Cerebellar nuclear complex (tissue), 1 donor: Measurements from ENCODE around the gene WDR1.

Source experiments
- DNase-seq, 2 experiments: peaks; one replicate each; lab custom pipeline; 2025; lab: John Stamatoyannopoulos, UW

Gene WDR1

GRCh38 chr4:10040049-10040892, 76.3 kb downstream of the WDR1 start:
- no peak for DNase-seq

GRCh38 chr4:10036807-10037342, 79.7 kb downstream of the WDR1 start:
- no peak for DNase-seq

GRCh38 chr4:10035130-10035529, 81.5 kb downstream of the WDR1 start:
- DNase-seq = no peak

GRCh38 chr4:10034612-10035104, 81.9 kb downstream of the WDR1 start:
- DNase-seq = no peak

DNA sequence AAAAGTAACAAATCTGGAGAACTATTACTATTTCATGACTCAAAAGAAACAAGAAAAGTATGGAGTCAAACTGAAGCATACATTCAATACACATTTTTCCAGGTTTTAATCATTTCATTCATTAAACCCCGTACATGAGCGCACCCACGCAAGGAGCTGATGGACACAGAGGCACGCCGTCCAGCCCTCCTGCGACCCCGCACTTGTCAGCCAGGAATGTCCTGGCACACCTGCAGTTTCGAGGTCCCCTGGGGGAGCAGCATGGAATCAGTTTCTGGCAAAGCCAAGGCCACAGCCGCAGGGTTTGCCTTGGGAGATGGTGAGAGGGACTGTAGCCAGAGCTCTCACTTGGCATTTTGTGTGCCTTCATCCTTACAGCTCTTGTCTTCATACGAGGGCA, 82.5 kb downstream of the WDR1 start:
- DNase-seq = no peak

- DNase-seq = no peak
Measured at GRCh38 chr4:10033191-10033881, 83.3 kb downstream of the WDR1 start.

DNA sequence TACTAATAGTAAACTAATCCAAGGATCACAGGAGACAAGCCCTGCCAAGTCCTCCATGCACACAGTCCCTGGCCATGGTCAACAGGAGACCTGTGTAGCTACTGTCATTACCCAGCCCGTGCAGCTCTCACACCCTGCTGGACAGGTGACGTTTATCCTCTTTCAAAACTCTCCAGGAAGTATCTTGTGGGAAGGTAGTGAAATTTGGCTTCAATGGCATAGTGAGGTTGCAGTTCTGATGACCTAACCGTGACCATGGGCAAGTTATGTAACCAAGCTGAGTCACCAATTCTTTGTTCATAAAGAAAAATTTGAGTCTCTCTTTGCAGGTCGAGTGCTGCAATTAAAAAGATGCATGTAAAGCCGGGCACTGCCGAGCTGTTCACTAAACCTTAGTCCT, 84.0 kb downstream of the WDR1 start:
- DNase-seq = no peak

DNA sequence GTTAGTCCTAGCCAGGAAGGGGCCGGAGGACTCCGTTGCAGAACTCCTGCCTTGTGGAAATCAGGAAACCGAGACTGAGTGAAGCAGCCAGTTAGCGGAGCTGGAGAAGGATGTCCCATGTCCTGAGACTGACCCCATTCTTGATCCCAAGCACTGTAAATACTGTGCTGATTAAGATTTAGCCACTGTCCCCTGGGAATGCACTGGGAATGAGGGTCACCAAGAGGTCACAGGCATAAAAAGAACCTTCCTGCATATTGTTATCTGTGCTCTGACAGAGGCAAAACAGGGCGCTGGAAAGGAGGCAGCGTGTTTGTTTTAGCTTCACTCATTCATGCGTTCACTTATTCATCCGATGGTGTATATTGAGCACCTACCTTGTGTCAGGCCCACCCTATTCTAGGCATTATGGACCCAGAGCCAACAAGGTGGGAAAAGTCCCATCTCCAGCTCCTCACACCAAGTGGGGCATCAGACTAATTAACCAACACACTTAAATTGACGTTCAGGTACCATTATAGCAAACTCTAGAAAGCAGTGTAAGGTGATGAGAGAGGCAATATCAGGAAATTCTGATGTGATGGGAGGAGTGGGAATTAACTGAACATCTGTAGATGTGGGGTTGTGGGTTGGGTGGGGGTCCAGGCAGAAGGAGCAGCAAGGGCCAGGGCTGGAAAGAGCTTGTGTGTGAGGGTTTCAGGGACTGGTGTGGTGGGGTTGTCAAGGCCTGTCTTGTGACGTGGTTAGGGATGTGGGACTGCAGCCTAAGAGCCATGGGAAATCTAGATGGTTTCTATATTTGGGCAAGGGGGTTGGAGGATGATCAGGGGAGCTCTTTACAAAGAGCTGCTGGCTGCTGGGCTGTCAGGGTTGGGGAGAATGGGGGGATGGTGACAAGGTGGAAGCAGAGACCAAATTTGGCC, 84.7 kb downstream of the WDR1 start:
- no peak for DNase-seq

GRCh38 chr4:10030972-10031667, 85.5 kb downstream of the WDR1 start:
- DNase-seq = no peak

GRCh38 chr4:10029403-10029802, 87.2 kb downstream of the WDR1 start:
- no peak for DNase-seq

GRCh38 chr4:10028910-10029309, 87.7 kb downstream of the WDR1 start:
- DNase-seq = no peak

DNA sequence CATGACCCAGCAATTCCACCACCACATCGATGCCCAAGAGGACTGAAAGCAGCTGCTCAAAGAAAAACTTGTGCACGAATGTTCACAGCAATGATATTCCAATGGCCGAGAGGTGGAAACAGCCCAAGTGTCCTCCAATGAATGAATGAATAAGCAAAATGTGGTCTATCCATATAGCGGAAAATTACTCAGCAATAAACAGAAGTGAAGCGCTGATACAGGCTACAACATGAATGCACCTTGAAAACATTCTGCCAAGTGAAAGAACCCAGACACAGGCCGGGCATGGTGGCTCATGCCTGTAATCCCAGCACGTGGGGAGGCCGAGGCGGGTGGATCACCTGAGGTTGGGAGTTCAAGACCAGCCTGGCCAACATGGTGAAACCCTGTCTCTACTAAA, 90.1 kb downstream of the WDR1 start:
- no peak for DNase-seq

- no peak for DNase-seq
Measured at GRCh38 chr4:10025230-10025806, 91.3 kb downstream of the WDR1 start.
